HepG2 (cell line): ENCODE data around the gene MLLT10. TPM values are rescaled to one million over a fixed set of nuclear protein-coding genes. Genes with fewer than 3 reads are reported as not detected.
A peak's percentile ranks its signal among the peaks of the same experiment; 100 is the strongest.

Source experiments
- CENPT ChIP-seq: sonication (generic); formaldehyde crosslinking; IDR thresholded peaks from 2 replicates; pipeline ENCODE4 v1.8.0; 2022; ENCODE audit warnings: low read depth, mild to moderate bottlenecking, moderate library complexity, missing genetic modification reagents
- DNMT1 ChIP-seq: sonication (generic); formaldehyde crosslinking; IDR thresholded peaks from 2 replicates; pipeline ENCODE4 v1.5.1; 2020; ENCODE audit warnings: mild to moderate bottlenecking, missing genetic modification reagents
- ISX ChIP-seq: sonication (generic); formaldehyde crosslinking; conservative IDR thresholded peaks from 2 replicates; pipeline ENCODE4 v1.5.0; 2020; ENCODE audit warnings: missing genetic modification reagents
- MIXL1 ChIP-seq: IDR thresholded peaks from 2 replicates; pipeline ENCODE4 v1.6.1; 2016
- NFIC ChIP-seq: IDR thresholded peaks from 2 replicates; pipeline ENCODE4 v1.6.1; 2012; ENCODE audit warnings: mild to moderate bottlenecking, low read length, inconsistent platforms
- NR2F2 ChIP-seq: IDR thresholded peaks from 2 replicates; pipeline ENCODE4 v1.6.1; 2012; ENCODE audit warnings: low read depth, inconsistent platforms, borderline replicate concordance
- SAFB2 ChIP-seq: sonication (generic); formaldehyde crosslinking; IDR thresholded peaks from 2 replicates; pipeline ENCODE4 v1.5.1; 2020; ENCODE audit warnings: missing genetic modification reagents, low read depth, mild to moderate bottlenecking, borderline replicate concordance
- SAP130 ChIP-seq: IDR thresholded peaks from 2 replicates; pipeline ENCODE4 v1.6.1; 2016; ENCODE audit warnings: low read depth
- SOX13 ChIP-seq, 3 experiments: fragments of 450-650 bp in 1 of 3; sonication (generic) in 1 of 3; formaldehyde crosslinking in 1 of 3; IDR thresholded peaks in 2 of 3; conservative IDR thresholded peaks in 1 of 3; 2 replicates each; pipeline versions ENCODE4 v1.5.0 to v1.6.1; 2016 to 2020; ENCODE audit warnings: antibody characterized with exemption in 1 of 3, mild to moderate bottlenecking in 1 of 3, missing compliant biosample characterization in 1 of 3, missing genetic modification reagents in 1 of 3, moderate library complexity in 1 of 3
- YEATS2 ChIP-seq: sonication (generic); formaldehyde crosslinking; IDR thresholded peaks from 2 replicates; pipeline ENCODE4 v1.4.0; 2020; ENCODE audit warnings: missing genetic modification reagents, borderline replicate concordance
- ZEB1 ChIP-seq: IDR thresholded peaks from 2 replicates; pipeline ENCODE4 v1.6.1; 2012; ENCODE audit warnings: mild to moderate bottlenecking, low read depth, inconsistent platforms; ENCODE audit not compliant: insufficient replicate concordance
- ZFAT ChIP-seq: sonication (generic); formaldehyde crosslinking; conservative IDR thresholded peaks from 2 replicates; pipeline ENCODE4 v1.8.1; 2023; ENCODE audit warnings: missing genetic modification reagents, inconsistent platforms
- ZFP90 ChIP-seq: sonication (generic); formaldehyde crosslinking; IDR thresholded peaks from 2 replicates; pipeline ENCODE4 v1.8.0; 2022; ENCODE audit warnings: missing genetic modification reagents, mild to moderate bottlenecking, inconsistent platforms, borderline replicate concordance
- ZNF329 ChIP-seq: sonication (generic); formaldehyde crosslinking; IDR thresholded peaks from 2 replicates; pipeline ENCODE4 v1.9.0; 2021; ENCODE audit warnings: low read depth, mild to moderate bottlenecking, missing genetic modification reagents
- ZNF335 ChIP-seq: sonication (generic); formaldehyde crosslinking; IDR thresholded peaks from 2 replicates; pipeline ENCODE4 v1.4.0; 2020; ENCODE audit warnings: missing genetic modification reagents
- ZNF556 ChIP-seq: sonication (generic); formaldehyde crosslinking; IDR thresholded peaks from 2 replicates; pipeline ENCODE4 v1.4.0; 2020; ENCODE audit warnings: mild to moderate bottlenecking, missing genetic modification reagents, borderline replicate concordance
- ZNF558 ChIP-seq: sonication (generic); formaldehyde crosslinking; IDR thresholded peaks from 2 replicates; pipeline ENCODE4 v1.9.0; 2022; ENCODE audit warnings: mild to moderate bottlenecking, missing genetic modification reagents, borderline replicate concordance
- ZNF607 ChIP-seq: sonication (generic); formaldehyde crosslinking; IDR thresholded peaks from 2 replicates; pipeline ENCODE4 v1.5.1; 2020; ENCODE audit warnings: missing genetic modification reagents, mild to moderate bottlenecking, borderline replicate concordance
- ZNF629 ChIP-seq: sonication (generic); formaldehyde crosslinking; conservative IDR thresholded peaks from 2 replicates; pipeline ENCODE4 v1.5.0; 2020; ENCODE audit warnings: missing genetic modification reagents
- ZNF709 ChIP-seq: sonication (generic); formaldehyde crosslinking; IDR thresholded peaks from 2 replicates; pipeline ENCODE4 v1.5.0; 2020; ENCODE audit warnings: mild to moderate bottlenecking, missing genetic modification reagents
- ZNF883 ChIP-seq: sonication (generic); formaldehyde crosslinking; IDR thresholded peaks from 2 replicates; pipeline ENCODE4 v1.5.1; 2020; ENCODE audit warnings: mild to moderate bottlenecking, missing genetic modification reagents; ENCODE audit errors: not compliant biosample characterization
- polyA plus RNA-seq, 8 experiments: library from polyadenylated mRNA; depleted of rRNA in 3 of 8; stranded (reverse) in 7 of 8; unstranded in 1 of 8; fragments of >200 nt; fragmentation: Illumina TruSeq in 4 of 8; extraction: Trizol in 4 of 8; gene quantifications; 2 replicates each; pipeline versions ENCODE4 v1.2.1 to v1.2.3, GENCODE V29; 2011 to 2016; ENCODE audit warnings: low read depth in 4 of 8, missing spikeins in 1 of 8, mixed read lengths in 1 of 8; ENCODE audit not compliant: insufficient read depth in 1 of 8
- total RNA-seq, 5 experiments: library from RNA; depleted of rRNA; stranded (reverse); fragments of >200 nt; fragmentation: Illumina TruSeq; extraction: Trizol; gene quantifications; 2 replicates each; pipeline ENCODE4 v1.2.3, GENCODE V29; 2016; ENCODE audit warnings: low read depth in 1 of 5
- TF ChIP-seq, protein P1 (sequence below): sonication (generic); formaldehyde crosslinking; IDR thresholded peaks from 2 replicates; pipeline ENCODE4 v1.9.0; 2021; ENCODE audit warnings: missing genetic modification reagents, mild to moderate bottlenecking, borderline replicate concordance
- TF ChIP-seq, protein P2 (sequence below): sonication (generic); formaldehyde crosslinking; IDR thresholded peaks from 2 replicates; pipeline ENCODE4 v1.9.0; 2021; ENCODE audit warnings: missing genetic modification reagents, mild to moderate bottlenecking, borderline replicate concordance
- TF ChIP-seq, protein P3 (sequence below): sonication (generic); formaldehyde crosslinking; IDR thresholded peaks from 2 replicates; pipeline ENCODE4 v1.5.1; 2020; ENCODE audit warnings: missing genetic modification reagents, mild to moderate bottlenecking, borderline replicate concordance
- TF ChIP-seq, protein P4 (sequence below): sonication (generic); formaldehyde crosslinking; IDR thresholded peaks from 2 replicates; pipeline ENCODE4 v1.5.1; 2020; ENCODE audit warnings: missing genetic modification reagents, mild to moderate bottlenecking, borderline replicate concordance

MLLT10 gene
- total and polyA plus RNA-seq, 2 of the 13 experiments (the other 11 are each of a cell fraction or from before 2014, with no cell fraction given): 51.3 to 84.1 TPM

DNA sequence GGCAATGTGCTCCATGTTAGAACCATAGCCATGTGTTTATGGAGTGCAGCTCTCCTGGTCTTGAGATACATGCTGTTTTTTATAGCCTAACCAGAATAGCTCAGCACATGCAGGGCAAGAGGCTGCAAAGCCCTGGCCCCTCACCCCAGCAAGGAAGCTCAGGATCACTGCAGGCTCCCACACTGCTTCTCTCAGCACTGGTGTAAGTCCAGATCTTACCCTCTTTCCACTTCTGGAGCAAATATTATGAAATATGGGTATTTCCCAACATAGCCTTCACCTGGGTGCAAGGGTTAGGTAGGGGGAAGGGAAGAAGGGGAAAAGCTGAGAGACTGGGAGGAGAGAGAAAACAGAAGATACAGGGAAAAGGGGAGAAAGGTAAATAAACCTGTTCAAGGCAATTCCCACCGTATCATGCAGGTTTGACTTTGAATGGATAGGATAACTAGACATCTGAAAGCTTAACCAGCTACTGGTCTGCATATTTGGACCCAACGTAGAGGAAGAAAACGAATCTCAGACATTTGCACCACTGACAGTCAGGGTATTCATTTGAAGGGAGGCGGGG lies 28.2 kb upstream of the MLLT10 start (continued):
- no peak for TF ChIP-seq ZFAT (CRISPR knock-in tag)
- TF ChIP-seq MIXL1 (CRISPR knock-in tag): peak; percentile 98
- TF ChIP-seq ZNF629: peak; percentile 32; the same call in 1 of the 2 replicates
- peak; percentile 93 for TF ChIP-seq SAP130 (CRISPR knock-in tag)
- TF ChIP-seq YEATS2: peak; percentile 80; the same call in 1 of the 2 replicates
- peak; percentile 88 for TF ChIP-seq ZNF335 (CRISPR knock-in tag)
- TF ChIP-seq, protein P1, sequence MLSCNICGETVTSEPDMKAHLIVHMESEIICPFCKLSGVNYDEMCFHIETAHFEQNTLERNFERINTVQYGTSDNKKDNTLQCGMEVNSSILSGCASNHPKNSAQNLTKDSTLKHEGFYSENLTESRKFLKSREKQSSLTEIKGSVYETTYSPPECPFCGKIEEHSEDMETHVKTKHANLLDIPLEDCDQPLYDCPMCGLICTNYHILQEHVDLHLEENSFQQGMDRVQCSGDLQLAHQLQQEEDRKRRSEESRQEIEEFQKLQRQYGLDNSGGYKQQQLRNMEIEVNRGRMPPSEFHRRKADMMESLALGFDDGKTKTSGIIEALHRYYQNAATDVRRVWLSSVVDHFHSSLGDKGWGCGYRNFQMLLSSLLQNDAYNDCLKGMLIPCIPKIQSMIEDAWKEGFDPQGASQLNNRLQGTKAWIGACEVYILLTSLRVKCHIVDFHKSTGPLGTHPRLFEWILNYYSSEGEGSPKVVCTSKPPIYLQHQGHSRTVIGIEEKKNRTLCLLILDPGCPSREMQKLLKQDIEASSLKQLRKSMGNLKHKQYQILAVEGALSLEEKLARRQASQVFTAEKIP (CRISPR knock-in tag): no peak
- TF ChIP-seq, protein P2, sequence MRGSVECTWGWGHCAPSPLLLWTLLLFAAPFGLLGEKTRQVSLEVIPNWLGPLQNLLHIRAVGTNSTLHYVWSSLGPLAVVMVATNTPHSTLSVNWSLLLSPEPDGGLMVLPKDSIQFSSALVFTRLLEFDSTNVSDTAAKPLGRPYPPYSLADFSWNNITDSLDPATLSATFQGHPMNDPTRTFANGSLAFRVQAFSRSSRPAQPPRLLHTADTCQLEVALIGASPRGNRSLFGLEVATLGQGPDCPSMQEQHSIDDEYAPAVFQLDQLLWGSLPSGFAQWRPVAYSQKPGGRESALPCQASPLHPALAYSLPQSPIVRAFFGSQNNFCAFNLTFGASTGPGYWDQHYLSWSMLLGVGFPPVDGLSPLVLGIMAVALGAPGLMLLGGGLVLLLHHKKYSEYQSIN: no peak
- TF ChIP-seq ZNF558 (CRISPR knock-in tag): no peak
- TF ChIP-seq ZFP90 (CRISPR knock-in tag): 0 out of 2 replicates have a peak, but pooled peaks have one; percentile 59
- peak; percentile 98 for TF ChIP-seq NFIC
- peak; percentile 97; the same call in 1 of the 2 replicates for TF ChIP-seq ZNF556 (CRISPR knock-in tag)
- no peak for TF ChIP-seq CENPT (CRISPR knock-in tag)
- peak; percentile 96 for TF ChIP-seq ZEB1
- TF ChIP-seq ZNF883 (CRISPR knock-in tag): no peak
- TF ChIP-seq, protein P3, sequence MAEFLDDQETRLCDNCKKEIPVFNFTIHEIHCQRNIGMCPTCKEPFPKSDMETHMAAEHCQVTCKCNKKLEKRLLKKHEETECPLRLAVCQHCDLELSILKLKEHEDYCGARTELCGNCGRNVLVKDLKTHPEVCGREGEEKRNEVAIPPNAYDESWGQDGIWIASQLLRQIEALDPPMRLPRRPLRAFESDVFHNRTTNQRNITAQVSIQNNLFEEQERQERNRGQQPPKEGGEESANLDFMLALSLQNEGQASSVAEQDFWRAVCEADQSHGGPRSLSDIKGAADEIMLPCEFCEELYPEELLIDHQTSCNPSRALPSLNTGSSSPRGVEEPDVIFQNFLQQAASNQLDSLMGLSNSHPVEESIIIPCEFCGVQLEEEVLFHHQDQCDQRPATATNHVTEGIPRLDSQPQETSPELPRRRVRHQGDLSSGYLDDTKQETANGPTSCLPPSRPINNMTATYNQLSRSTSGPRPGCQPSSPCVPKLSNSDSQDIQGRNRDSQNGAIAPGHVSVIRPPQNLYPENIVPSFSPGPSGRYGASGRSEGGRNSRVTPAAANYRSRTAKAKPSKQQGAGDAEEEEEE (CRISPR knock-in tag): no peak
- no peak for TF ChIP-seq ZNF329
- no peak for TF ChIP-seq DNMT1
- peak; percentile 84 for TF ChIP-seq SOX13 (IDR thresholded peaks at IDR 0.05)
- peak in 1 of 2 experiments; percentile 92; a peak in 2 of 4 replicates for TF ChIP-seq SOX13 (CRISPR knock-in tag; conservative IDR thresholded peaks at IDR 0.05 in 1 of 2, IDR thresholded peaks at IDR 0.05 in 1 of 2)
- TF ChIP-seq ISX (CRISPR knock-in tag): no peak
- TF ChIP-seq, protein P4, sequence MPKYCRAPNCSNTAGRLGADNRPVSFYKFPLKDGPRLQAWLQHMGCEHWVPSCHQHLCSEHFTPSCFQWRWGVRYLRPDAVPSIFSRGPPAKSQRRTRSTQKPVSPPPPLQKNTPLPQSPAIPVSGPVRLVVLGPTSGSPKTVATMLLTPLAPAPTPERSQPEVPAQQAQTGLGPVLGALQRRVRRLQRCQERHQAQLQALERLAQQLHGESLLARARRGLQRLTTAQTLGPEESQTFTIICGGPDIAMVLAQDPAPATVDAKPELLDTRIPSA (CRISPR knock-in tag): no peak
- no peak; the same call in 1 of the 2 replicates for TF ChIP-seq SAFB2 (CRISPR knock-in tag)
- TF ChIP-seq ZNF709: peak; percentile 88
- peak; percentile 95 for TF ChIP-seq NR2F2
- no peak; the same call in 1 of the 2 replicates for TF ChIP-seq ZNF607 (CRISPR knock-in tag)
